Panc1 (cell line): ENCODE measurements around the gene CRB2. TPM values are rescaled to one million over a fixed set of nuclear protein-coding genes. Genes with fewer than 3 reads are reported as not detected.

ENCODE experiments used
- ATAC-seq: fragments of 200-7000 bp; cut with Tn5 transposase; 2 replicates; pipeline ENCODE4 v1.9.1; 2020; ENCODE audit warnings: mild to moderate bottlenecking, moderate library complexity
- BruUV-seq: library from RNA; stranded (reverse); fragments of 400-500 nt; replicated peaks from 2 replicates; lab custom pipeline; 2021; lab: Mats Ljungman, UMichigan
- CTCF ChIA-PET: fragments of 300-600 bp; sonication (Branson Sonifier 250); formaldehyde crosslinking; loops from one replicate; lab custom pipeline; 2022; ENCODE audit warnings: antibody characterized with exemption; lab: Charles Lee
- POLR2A ChIA-PET: fragments of 300-600 bp; sonication (Branson Sonifier 250); formaldehyde crosslinking; loops from one replicate; lab custom pipeline; 2022; ENCODE audit warnings: antibody characterized with exemption; lab: Charles Lee
- DNase-seq: peaks from one replicate; pipeline ENCODE4 v3.0.0-alpha.2; 2010; ENCODE audit warnings: low read depth, low spot score
- H3K27ac ChIP-seq: 2 replicates; pipeline ENCODE4 v1.5.1; 2011; ENCODE audit warnings: mild to moderate bottlenecking, low read length, inconsistent platforms
- H3K27me3 ChIP-seq: fragments of 200-500 bp; sonication (Bioruptor generic); 2 replicates; pipeline ENCODE4 v1.6.0; 2014; ENCODE audit warnings: low read length, inconsistent platforms; ENCODE audit not compliant: control insufficient read depth, insufficient read depth
- H3K36me3 ChIP-seq: fragments of 200-500 bp; sonication (Bioruptor generic); 2 replicates; pipeline ENCODE4 v1.5.1; 2014; ENCODE audit warnings: inconsistent platforms, mild to moderate bottlenecking, low read length, moderate library complexity; ENCODE audit not compliant: control insufficient read depth, insufficient read depth
- H3K4me1 ChIP-seq: 2 replicates; pipeline ENCODE4 v1.5.1; 2011; ENCODE audit warnings: inconsistent platforms, mild to moderate bottlenecking, low read length, moderate library complexity; ENCODE audit not compliant: control insufficient read depth, insufficient read depth
- H3K4me3 ChIP-seq, 2 experiments: 2 replicates each; pipeline ENCODE4 v1.5.1; 2011 to 2012; ENCODE audit warnings: low read depth in 2 of 2, low read length in 2 of 2, mild to moderate bottlenecking in 2 of 2, inconsistent platforms in 1 of 2, moderate library complexity in 1 of 2
- H3K9me3 ChIP-seq: fragments of 200-500 bp; sonication (Bioruptor generic); 2 replicates; pipeline ENCODE4 v1.5.1; 2014; ENCODE audit warnings: low read depth, mild to moderate bottlenecking, inconsistent platforms, low read length, moderate library complexity; ENCODE audit not compliant: control insufficient read depth, insufficient read depth
- CTCF ChIP-seq: fragments of 450-650 bp; IDR thresholded peaks from 2 replicates; pipeline ENCODE4 v1.5.1; 2017; ENCODE audit warnings: mild to moderate bottlenecking
- POLR2AphosphoS5 ChIP-seq: IDR thresholded peaks from 2 replicates; pipeline ENCODE4 v1.6.1; 2012; ENCODE audit warnings: mild to moderate bottlenecking, low read depth, low read length, moderate library complexity
- REST ChIP-seq, 2 experiments: IDR thresholded peaks; 2 replicates each; pipeline ENCODE4 v1.6.1; 2011 to 2012; ENCODE audit warnings: low read depth in 2 of 2, control low read depth in 1 of 2, low read length in 1 of 2, mild to moderate bottlenecking in 1 of 2, moderate library complexity in 1 of 2; ENCODE audit not compliant: insufficient read depth in 1 of 2
- SIN3A ChIP-seq: IDR thresholded peaks from 2 replicates; pipeline ENCODE4 v1.6.1; 2012; ENCODE audit warnings: low read depth, mild to moderate bottlenecking, low read length, moderate library complexity, borderline replicate concordance; ENCODE audit not compliant: insufficient read depth
- TCF7L2 ChIP-seq: IDR thresholded peaks from 2 replicates; pipeline ENCODE4 v1.6.1; 2011; ENCODE audit warnings: mild to moderate bottlenecking, low read depth, low read length, inconsistent platforms
- in situ Hi-C: cut with HindIII; loops from 2 replicates; pipeline ENCODE4 v1.10.0; 2016; ENCODE audit warnings: low sequenced_read_pairs, low pct_unique_long_range_greater_than_20kb
- intact Hi-C: fragments of 100-400 bp; cut with micrococcal nuclease; formaldehyde crosslinking; loops from one replicate; pipeline ENCODE4 v1.10.0; 2022; ENCODE audit not compliant: unreplicated experiment
- total RNA-seq: library from RNA; stranded (reverse); gene quantifications from one replicate; pipeline ENCODE4 v1.2.1, GENCODE V29; 2021; ENCODE audit not compliant: unreplicated experiment

The CRB2 gene
- total RNA-seq, 1 experiment from 2014 or later, result 0.05 TPM

GRCh38 chr9:123323196-123324013 lies 32.6 kb upstream of the CRB2 start:
- no peaks in the 10 kb centered on the region for H3K9me3 ChIP-seq
- no TSS peak for BruUV-seq
- H3K27me3 ChIP-seq, result no peaks in the 10 kb centered on the region
- H3K36me3 ChIP-seq, result no peaks in the 10 kb centered on the region
- CTCF ChIA-PET, result interaction anchor here (0.7 kb wide), 1 partner anchor 383 kb away, joined by 3 read pairs; no protein-coding TSS in a partner anchor
- DNase-seq (no peak), ATAC-seq (no peak)
- H3K27ac ChIP-seq, result no peak overlapping the region
- no peaks in the 10 kb centered on the region for H3K4me1 ChIP-seq
- TF ChIP-seq REST (IDR thresholded peaks at IDR 0.05; ENCODE audit: insufficient read depth in 1 of 2, low read depth in 2 of 2, low read length in 1 of 2), result no peak
- no peak for TF ChIP-seq CTCF
- no peak for TF ChIP-seq POLR2AphosphoS5
- TF ChIP-seq TCF7L2, result no peak
- TF ChIP-seq SIN3A, result no peak
- POLR2A ChIA-PET, result no interaction called here
- in situ Hi-C loops, result no loop called here
- intact Hi-C loops, result no loop called here
- H3K4me3 ChIP-seq, result no peak overlapping the region

GRCh38 chr9:123324767-123325183 lies 31.2 kb upstream of the CRB2 start:
- Histone ChIP-seq H3K36me3 (no peaks in the 10 kb centered on the region), H3K27ac (no peak overlapping the region), H3K4me1 (no peaks in the 10 kb centered on the region), H3K27me3 (no peaks in the 10 kb centered on the region), H3K4me3 (no peak overlapping the region), H3K9me3 (no peaks in the 10 kb centered on the region)
- no peak for TF ChIP-seq POLR2AphosphoS5
- TF ChIP-seq CTCF, result no peak
- TF ChIP-seq REST (IDR thresholded peaks at IDR 0.05; ENCODE audit: insufficient read depth in 1 of 2, low read depth in 2 of 2, low read length in 1 of 2), result no peak
- TF ChIP-seq TCF7L2, result no peak
- no peak for TF ChIP-seq SIN3A
- ChIA-PET CTCF (no interaction called here), POLR2A (interaction anchor here (0.6 kb wide), 1 partner anchor 13 kb away, joined by 3 read pairs; no protein-coding TSS in a partner anchor)
- intact Hi-C loops (no loop called here), in situ Hi-C loops (no loop called here)
- ATAC-seq (no peak), DNase-seq (no peak)
- no TSS peak for BruUV-seq
